ENCODE data around the gene STK24. TPM values are rescaled to one million over a fixed set of nuclear protein-coding genes. Genes with fewer than 3 reads are reported as not detected.

STK24 gene
- polyA plus RNA-seq, 2 donors: 104 to 122 TPM

DNA sequence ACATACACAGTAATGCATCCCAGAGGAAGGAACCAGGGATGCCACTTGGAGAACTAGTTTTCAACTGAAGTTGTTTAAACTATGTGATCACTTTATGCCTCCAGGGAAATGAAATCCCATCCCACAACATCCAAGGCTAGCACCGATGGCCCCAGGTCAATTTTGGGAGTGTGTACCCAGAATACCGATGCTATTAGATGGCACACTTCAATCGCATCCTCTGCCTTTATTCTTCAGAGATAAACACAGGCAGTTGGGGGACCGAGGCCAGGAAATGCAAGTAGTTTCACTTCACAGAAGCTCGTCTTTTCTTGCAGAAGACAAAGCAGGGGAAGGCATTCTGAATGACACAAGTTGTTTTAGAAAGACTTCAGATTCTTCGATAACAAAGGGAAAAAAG, 13.8 kb downstream of the STK24 start:
- WGBS, 2 donors: 26 to 33% methylated on average over 6 of the region's 6 CpGs
- H3K4me1 ChIP-seq (ENCODE audit: control insufficient read depth in 2 of 2, insufficient read depth in 2 of 2, low read length in 1 of 2): peaks cover 10 to 18% of the 10 kb centered on the region in 2 donors
- no peaks in the 10 kb centered on the region for H3K27me3 ChIP-seq (ENCODE audit: control insufficient read depth in 1 of 2, insufficient read depth in 2 of 2, low read length in 2 of 2)
- H3K36me3 ChIP-seq (ENCODE audit: control insufficient read depth in 2 of 2, insufficient read depth in 2 of 2, low read length in 1 of 2): peaks cover 0 to 6% of the 10 kb centered on the region in 2 donors
- no peaks in the 10 kb centered on the region for H3K9me3 ChIP-seq (ENCODE audit: control insufficient read depth in 2 of 2, insufficient read depth in 1 of 2, low read depth in 1 of 2, low read length in 1 of 2)
- peak overlapping the region in 1 of 2 donors; percentile 51 for H3K27ac ChIP-seq (ENCODE audit: low read depth in 2 of 2, low read length in 1 of 2)
- peak overlapping the region in 1 of 2 donors; percentile 4 for H3K4me3 ChIP-seq (ENCODE audit: low read depth in 1 of 2, low read length in 2 of 2)

DNA sequence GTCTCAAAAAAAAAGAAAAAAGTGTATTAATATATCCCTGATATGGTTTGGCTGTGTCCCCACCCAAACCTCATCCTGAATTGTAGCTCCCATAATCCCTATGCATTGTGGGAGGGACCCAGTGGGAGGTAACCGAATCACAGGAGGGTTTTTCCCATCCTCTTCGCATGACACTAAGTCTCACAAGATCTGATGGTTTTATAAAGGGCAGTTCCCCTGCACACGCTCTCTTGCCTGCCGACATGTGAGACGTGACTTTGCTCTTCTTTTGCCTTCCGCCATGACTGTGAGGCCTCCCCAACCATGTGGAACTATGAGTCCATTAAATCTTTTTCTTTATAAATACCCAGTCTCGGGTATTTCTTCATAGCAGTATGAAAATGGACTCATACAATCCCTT, 17.7 kb downstream of the STK24 start:
- H3K27me3 ChIP-seq (ENCODE audit: control insufficient read depth in 1 of 2, insufficient read depth in 2 of 2, low read length in 2 of 2): no peaks in the 10 kb centered on the region
- H3K27ac ChIP-seq (ENCODE audit: low read depth in 2 of 2, low read length in 1 of 2): no peak overlapping the region
- WGBS, 2 donors: 94 to 95% methylated on average over 7 of the region's 7 CpGs
- peaks cover 8 to 10% of the 10 kb centered on the region in 2 donors for H3K4me1 ChIP-seq (ENCODE audit: control insufficient read depth in 2 of 2, insufficient read depth in 2 of 2, low read length in 1 of 2)
- peaks cover 0 to 2% of the 10 kb centered on the region in 2 donors for H3K36me3 ChIP-seq (ENCODE audit: control insufficient read depth in 2 of 2, insufficient read depth in 2 of 2, low read length in 1 of 2)
- no peaks in the 10 kb centered on the region for H3K9me3 ChIP-seq (ENCODE audit: control insufficient read depth in 2 of 2, insufficient read depth in 1 of 2, low read depth in 1 of 2, low read length in 1 of 2)
- H3K4me3 ChIP-seq (ENCODE audit: low read depth in 1 of 2, low read length in 2 of 2): no peak overlapping the region

DNA sequence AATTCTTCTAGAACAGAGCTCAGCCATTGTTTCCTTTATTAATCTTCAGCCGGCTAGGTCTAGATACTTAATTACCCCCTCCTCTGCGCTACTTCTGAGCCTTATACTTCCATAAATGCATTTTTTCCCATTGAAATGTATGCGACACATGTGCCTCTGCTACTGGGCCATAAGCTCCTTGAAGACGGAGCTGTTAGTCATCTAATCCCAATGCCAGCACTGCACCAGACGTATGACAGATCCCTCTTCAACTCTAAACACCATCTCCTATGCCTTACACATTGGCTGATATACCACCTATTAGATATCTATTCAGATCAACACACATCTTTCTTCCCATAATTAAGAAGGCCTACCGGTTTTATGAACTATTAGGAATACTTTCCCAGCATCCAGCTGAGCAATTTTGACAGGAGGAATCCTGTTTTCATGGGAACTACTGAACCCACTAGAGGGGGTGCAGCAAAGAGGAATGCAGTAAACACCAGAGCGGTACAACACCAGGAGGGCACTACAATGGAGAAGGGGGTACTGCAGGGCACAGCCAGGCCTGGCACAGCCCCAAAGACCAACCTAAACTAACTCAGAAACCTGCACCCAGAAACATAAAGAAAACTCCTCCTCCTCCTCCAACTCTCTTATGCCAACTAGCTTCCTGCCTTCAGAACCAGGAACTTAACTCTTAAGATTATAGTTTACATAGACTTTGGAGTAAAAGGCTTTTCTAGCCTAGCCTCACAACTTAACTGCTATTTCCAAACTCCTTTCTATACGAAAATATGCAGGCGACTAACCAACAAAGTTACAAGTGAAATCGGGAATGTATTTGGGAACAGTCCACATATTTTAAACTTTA, 18.7 kb downstream of the STK24 start:
- H3K9me3 ChIP-seq (ENCODE audit: control insufficient read depth in 2 of 2, insufficient read depth in 1 of 2, low read depth in 1 of 2, low read length in 1 of 2): no peaks in the 10 kb centered on the region
- H3K27ac ChIP-seq (ENCODE audit: low read depth in 2 of 2, low read length in 1 of 2): peak overlapping the region in 1 of 2 donors; percentile 70
- WGBS, 2 donors: 61 to 66% methylated on average over 10 of the region's 10 CpGs
- peaks cover 0 to 2% of the 10 kb centered on the region in 2 donors for H3K36me3 ChIP-seq (ENCODE audit: control insufficient read depth in 2 of 2, insufficient read depth in 2 of 2, low read length in 1 of 2)
- H3K27me3 ChIP-seq (ENCODE audit: control insufficient read depth in 1 of 2, insufficient read depth in 2 of 2, low read length in 2 of 2): no peaks in the 10 kb centered on the region
- H3K4me3 ChIP-seq (ENCODE audit: low read depth in 1 of 2, low read length in 2 of 2): no peak overlapping the region
- peaks cover 10 to 12% of the 10 kb centered on the region in 2 donors for H3K4me1 ChIP-seq (ENCODE audit: control insufficient read depth in 2 of 2, insufficient read depth in 2 of 2, low read length in 1 of 2)

DNA sequence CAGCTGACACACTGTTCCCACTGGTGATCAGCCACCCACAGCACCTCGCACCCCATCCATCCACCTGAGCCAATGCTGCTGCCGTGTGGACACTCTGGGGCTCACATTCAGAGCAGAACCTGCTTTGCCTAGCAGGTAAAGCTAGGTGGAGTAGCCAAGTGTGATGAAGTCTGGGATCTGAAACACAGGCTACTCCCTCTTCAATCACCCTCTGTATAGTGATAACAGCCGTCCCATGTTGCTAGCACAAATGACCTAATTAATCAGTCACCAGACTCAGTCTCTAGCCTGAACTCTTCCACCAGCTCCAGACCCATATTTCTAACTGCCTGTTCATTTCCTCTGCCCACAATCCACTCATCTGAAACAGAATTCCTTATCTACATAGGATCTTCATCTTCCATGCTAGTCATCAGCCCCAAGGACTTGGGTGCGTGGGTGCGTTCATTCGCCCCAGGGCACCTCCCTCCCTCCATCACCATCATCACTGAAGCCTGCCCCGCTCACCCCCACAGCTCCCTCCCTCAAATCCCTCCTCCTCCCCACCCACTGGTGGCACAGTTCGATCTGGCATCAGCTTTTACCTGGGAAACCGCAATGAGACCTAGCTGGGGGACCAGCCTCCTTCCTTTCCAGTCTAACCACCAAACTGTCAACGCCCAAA, 19.8 kb downstream of the STK24 start:
- H3K36me3 ChIP-seq (ENCODE audit: control insufficient read depth in 2 of 2, insufficient read depth in 2 of 2, low read length in 1 of 2): peaks cover 0 to 2% of the 10 kb centered on the region in 2 donors
- no peak overlapping the region for H3K4me3 ChIP-seq (ENCODE audit: low read depth in 1 of 2, low read length in 2 of 2)
- 60 to 72% methylated on average over 10 of the region's 10 CpGs for WGBS, 2 donors
- no peaks in the 10 kb centered on the region for H3K27me3 ChIP-seq (ENCODE audit: control insufficient read depth in 1 of 2, insufficient read depth in 2 of 2, low read length in 2 of 2)
- H3K9me3 ChIP-seq (ENCODE audit: control insufficient read depth in 2 of 2, insufficient read depth in 1 of 2, low read depth in 1 of 2, low read length in 1 of 2): no peaks in the 10 kb centered on the region
- H3K27ac ChIP-seq (ENCODE audit: low read depth in 2 of 2, low read length in 1 of 2): peak overlapping the region in 1 of 2 donors; percentile 26
- peaks cover 10 to 12% of the 10 kb centered on the region in 2 donors for H3K4me1 ChIP-seq (ENCODE audit: control insufficient read depth in 2 of 2, insufficient read depth in 2 of 2, low read length in 1 of 2)

DNA sequence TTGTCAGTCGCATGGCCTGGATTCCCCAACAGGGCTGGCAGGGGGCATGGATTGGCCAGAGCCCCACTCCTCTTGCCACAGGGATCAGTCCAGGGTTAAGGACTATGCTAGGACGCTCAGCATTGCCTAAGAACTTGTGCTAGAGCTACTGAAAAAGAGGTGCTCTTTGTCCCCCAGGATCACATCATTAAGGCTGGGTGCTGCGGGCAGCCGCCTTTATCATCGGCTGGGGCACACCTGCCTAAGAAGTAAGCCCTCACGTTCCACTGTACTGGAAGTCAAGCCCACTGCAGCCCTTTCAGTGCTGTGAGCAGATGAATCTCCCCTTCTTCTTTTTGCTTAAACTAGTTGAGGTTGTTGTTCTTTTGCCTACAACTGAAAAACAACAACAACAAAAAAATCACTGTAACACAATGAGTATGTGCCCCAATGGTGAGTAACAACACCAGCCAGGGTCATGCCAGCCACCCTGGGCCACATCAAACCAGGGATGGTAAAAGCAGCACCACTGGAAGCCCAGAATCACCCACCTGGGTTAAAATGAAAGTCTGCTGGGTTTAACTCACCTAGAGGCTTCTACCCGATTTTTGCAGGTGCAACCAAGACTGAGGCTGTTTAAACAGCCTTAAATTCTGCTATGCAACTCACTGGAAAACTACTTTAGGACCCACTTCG, 20.6 kb downstream of the STK24 start:
- no peak overlapping the region for H3K27ac ChIP-seq (ENCODE audit: low read depth in 2 of 2, low read length in 1 of 2)
- 72 to 80% methylated on average over 8 of the region's 8 CpGs for WGBS, 2 donors
- peaks cover 0 to 6% of the 10 kb centered on the region in 2 donors for H3K36me3 ChIP-seq (ENCODE audit: control insufficient read depth in 2 of 2, insufficient read depth in 2 of 2, low read length in 1 of 2)
- H3K27me3 ChIP-seq (ENCODE audit: control insufficient read depth in 1 of 2, insufficient read depth in 2 of 2, low read length in 2 of 2): no peaks in the 10 kb centered on the region
- H3K4me3 ChIP-seq (ENCODE audit: low read depth in 1 of 2, low read length in 2 of 2): no peak overlapping the region
- H3K9me3 ChIP-seq (ENCODE audit: control insufficient read depth in 2 of 2, insufficient read depth in 1 of 2, low read depth in 1 of 2, low read length in 1 of 2): no peaks in the 10 kb centered on the region
- H3K4me1 ChIP-seq (ENCODE audit: control insufficient read depth in 2 of 2, insufficient read depth in 2 of 2, low read length in 1 of 2): peaks cover 10 to 12% of the 10 kb centered on the region in 2 donors

DNA sequence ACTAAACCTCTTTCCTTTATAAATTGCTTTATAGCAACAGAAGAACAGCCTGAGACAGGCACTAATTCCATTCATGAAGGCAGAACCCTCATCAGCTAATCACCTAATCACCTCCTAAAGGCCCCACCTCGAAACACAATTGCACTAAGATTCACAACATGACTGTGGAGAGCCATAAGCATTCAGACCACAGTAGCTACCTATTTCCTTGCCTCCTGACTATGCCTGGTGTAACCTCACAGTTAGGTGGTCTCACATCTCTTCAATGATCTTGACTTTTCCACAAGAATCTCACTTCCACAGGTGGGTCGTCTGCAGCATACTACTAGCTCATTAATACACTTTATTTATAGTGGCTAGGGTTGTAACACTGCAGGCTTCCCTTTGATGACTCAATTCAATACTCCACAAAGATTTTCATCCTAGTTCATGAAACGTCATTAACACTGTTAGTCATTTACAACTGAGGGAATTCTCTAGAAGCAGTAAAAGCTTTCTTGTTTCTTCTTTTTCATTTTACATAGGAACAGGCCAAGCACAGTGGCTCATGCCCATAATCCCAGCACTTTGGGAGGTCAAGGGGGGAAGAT, 27.1 kb downstream of the STK24 start:
- Histone ChIP-seq H3K9me3 (ENCODE audit: control insufficient read depth in 2 of 2, insufficient read depth in 1 of 2, low read depth in 1 of 2, low read length in 1 of 2) (no peaks in the 10 kb centered on the region), H3K4me3 (ENCODE audit: low read depth in 1 of 2, low read length in 2 of 2) (no peak overlapping the region), H3K4me1 (ENCODE audit: control insufficient read depth in 2 of 2, insufficient read depth in 2 of 2, low read length in 1 of 2) (peaks cover 3 to 10% of the 10 kb centered on the region in 2 donors), H3K36me3 (ENCODE audit: control insufficient read depth in 2 of 2, insufficient read depth in 2 of 2, low read length in 1 of 2) (peaks cover 0 to 4% of the 10 kb centered on the region in 2 donors), H3K27me3 (ENCODE audit: control insufficient read depth in 1 of 2, insufficient read depth in 2 of 2, low read length in 2 of 2) (no peaks in the 10 kb centered on the region), H3K27ac (ENCODE audit: low read depth in 2 of 2, low read length in 1 of 2) (peak overlapping the region; percentile 30 to 67)
- WGBS, 2 donors: 63 to 76% methylated on average over 3 of the region's 3 CpGs

DNA sequence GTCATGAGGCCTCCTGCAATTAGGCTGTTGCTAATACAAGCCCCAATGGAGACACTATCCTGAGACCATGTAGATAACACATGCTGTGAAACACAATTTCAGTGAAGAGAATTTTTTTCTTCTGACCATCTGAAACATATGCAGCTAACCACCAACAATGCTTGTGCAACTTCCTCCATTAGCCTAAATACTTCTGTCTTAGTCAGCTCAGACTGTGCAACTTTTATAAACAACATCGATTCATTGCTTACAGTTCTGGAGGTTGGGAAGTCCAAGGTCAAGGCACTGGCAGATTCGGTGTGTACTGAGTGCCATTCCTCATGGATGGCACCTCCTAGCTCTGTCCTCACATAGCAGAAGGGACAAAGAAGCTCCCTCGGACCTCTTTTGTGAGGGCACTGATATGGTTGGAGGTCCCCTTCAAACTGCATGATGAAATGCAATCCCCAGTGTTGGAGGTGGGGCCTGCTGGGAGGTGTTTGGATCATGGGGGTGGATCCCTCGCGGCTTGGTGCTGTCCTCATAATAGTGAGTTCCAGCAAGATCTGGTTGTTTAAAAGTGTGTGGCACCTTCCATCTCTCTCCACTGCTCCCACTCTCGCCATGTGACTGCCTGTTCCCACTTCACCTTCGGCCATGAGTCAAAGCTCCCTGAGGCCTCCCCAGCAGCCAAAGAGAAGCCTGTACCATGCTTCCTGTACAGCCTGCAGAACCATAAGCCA, 27.7 kb downstream of the STK24 start:
- 83% methylated on average over 7 of the region's 7 CpGs for WGBS, 2 donors
- Histone ChIP-seq H3K27me3 (ENCODE audit: control insufficient read depth in 1 of 2, insufficient read depth in 2 of 2, low read length in 2 of 2) (no peaks in the 10 kb centered on the region), H3K4me3 (ENCODE audit: low read depth in 1 of 2, low read length in 2 of 2) (no peak overlapping the region), H3K27ac (ENCODE audit: low read depth in 2 of 2, low read length in 1 of 2) (peak overlapping the region; percentile 30 to 67), H3K9me3 (ENCODE audit: control insufficient read depth in 2 of 2, insufficient read depth in 1 of 2, low read depth in 1 of 2, low read length in 1 of 2) (no peaks in the 10 kb centered on the region), H3K4me1 (ENCODE audit: control insufficient read depth in 2 of 2, insufficient read depth in 2 of 2, low read length in 1 of 2) (peaks cover 3 to 13% of the 10 kb centered on the region in 2 donors), H3K36me3 (ENCODE audit: control insufficient read depth in 2 of 2, insufficient read depth in 2 of 2, low read length in 1 of 2) (peaks cover 0 to 4% of the 10 kb centered on the region in 2 donors)

DNA sequence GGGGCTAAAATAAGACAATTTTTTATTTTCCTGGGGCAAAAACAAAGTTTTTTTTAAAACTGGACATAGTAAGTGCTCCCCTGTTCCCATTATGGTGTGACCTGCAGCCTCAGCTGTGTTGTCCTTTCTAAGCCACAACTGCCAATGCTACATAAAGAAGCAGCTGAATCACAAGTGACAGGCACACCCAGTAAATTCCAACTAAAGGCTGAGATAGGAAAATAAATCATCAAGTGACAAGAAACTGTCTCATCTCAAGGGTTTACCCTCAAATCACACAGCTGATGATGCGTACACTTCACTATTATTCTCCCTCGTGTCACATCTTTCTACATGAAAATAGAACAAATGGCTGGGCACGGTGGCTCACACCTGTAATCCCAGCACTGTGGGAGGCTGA, 28.7 kb downstream of the STK24 start:
- WGBS, 2 donors: 91% methylated on average over 3 of the region's 3 CpGs
- H3K36me3 ChIP-seq (ENCODE audit: control insufficient read depth in 2 of 2, insufficient read depth in 2 of 2, low read length in 1 of 2): peaks cover 0 to 4% of the 10 kb centered on the region in 2 donors
- no peaks in the 10 kb centered on the region for H3K9me3 ChIP-seq (ENCODE audit: control insufficient read depth in 2 of 2, insufficient read depth in 1 of 2, low read depth in 1 of 2, low read length in 1 of 2)

More for the DNA sequence above, 28.7 kb downstream of the STK24 start:
- H3K27ac ChIP-seq (ENCODE audit: low read depth in 2 of 2, low read length in 1 of 2): no peak overlapping the region
- no peaks in the 10 kb centered on the region for H3K27me3 ChIP-seq (ENCODE audit: control insufficient read depth in 1 of 2, insufficient read depth in 2 of 2, low read length in 2 of 2)
- H3K4me3 ChIP-seq (ENCODE audit: low read depth in 1 of 2, low read length in 2 of 2): no peak overlapping the region
- H3K4me1 ChIP-seq (ENCODE audit: control insufficient read depth in 2 of 2, insufficient read depth in 2 of 2, low read length in 1 of 2): peaks cover 3 to 16% of the 10 kb centered on the region in 2 donors
